ENCODE measurements around the gene FMN1. TPM values are rescaled to one million over a fixed set of nuclear protein-coding genes. Genes with fewer than 3 reads are reported as not detected.

Gene FMN1
- total RNA-seq, 3 donors from 2014 or later = 0.14 to 0.66 (median 0.48) TPM

DNA sequence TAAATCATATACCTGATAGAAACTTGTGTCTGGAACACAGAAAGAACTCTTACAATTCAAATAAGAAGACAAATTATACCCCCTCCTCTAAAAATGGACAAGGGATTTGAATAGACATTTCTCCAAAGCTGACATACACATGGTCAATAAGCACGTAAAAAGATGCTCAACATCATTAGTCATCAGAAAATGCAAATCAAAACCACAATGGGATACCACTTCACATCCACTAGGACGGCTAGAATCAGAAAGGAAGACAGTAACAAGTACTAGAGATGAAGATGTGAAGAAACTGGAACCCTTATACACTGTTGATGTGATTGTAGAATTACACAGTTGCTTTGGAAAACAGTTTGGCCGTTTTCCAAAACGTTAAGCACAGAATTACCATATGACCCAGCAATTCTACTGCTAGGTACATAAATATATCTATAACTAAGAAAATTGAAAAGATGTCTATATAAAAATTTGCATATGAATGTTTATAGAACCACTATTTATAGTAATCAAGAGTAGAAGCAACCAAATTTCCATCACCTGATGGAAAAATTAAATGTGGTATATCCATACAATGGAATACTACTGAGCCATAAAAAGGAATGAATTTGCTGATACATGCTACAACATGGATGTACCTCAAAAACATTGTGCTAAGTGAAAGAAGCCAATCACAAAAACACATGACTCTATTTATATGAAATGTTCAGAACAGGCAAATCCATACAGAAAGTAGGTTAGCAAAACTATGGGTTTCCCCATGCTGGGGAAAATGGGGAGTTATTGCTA, 415.9 kb downstream of the FMN1 start:
- Mint-ChIP-seq H3K4me1 (ENCODE audit: low read depth) (no peaks in the 10 kb centered on the region), H3K4me3 (no peak overlapping the region), H3K9me3 (no peaks in the 10 kb centered on the region), H3K36me3 (ENCODE audit: insufficient read depth) (no peaks in the 10 kb centered on the region), H3K27me3 (ENCODE audit: low read depth) (peaks cover 2% of the 10 kb centered on the region)
- no peak for DNase-seq
- no peak for ATAC-seq

DNA sequence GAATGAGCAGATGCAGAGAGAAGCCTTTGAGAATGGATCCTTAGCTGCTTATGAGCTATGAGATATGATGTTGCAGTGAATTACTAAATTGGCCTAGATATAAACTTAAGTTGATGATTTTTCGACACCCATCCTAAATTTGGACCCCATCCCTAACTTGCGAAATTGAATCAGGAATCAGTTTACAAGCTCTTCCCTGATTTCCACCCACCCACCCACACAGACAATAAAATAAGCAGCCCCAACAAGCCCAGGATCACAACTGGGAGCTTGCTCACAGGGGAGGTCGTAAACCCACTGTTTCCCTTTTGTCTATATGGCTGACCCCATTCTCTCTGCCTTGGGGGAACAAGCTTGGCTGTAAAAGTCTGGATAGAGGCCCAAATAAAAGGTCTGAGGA, 419.4 kb downstream of the FMN1 start:
- Mint-ChIP-seq H3K36me3 (ENCODE audit: insufficient read depth) (no peaks in the 10 kb centered on the region), H3K27me3 (ENCODE audit: low read depth) (no peaks in the 10 kb centered on the region), H3K4me1 (ENCODE audit: low read depth) (no peaks in the 10 kb centered on the region), H3K9me3 (no peaks in the 10 kb centered on the region), H3K4me3 (no peak overlapping the region)
- no peak for DNase-seq
- no peak for ATAC-seq

DNA sequence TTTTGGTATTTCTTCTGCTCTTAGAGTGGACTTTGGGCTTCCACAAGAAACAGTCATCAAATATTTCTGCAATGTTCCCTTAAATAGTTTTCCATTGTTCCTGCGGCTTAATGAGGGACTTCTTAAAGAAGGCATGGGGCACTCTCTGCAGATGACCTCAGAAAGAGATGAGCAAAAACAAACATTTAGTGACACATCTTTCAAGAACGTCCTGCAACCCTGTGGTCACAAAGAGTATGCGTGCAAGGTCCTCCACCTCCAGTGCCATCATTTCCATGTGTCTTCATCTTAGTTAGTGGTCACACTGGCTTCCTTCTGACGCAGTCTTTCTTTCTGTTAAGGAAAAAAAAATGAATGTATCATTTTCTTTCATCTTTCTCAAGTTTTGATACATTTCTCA, 420.5 kb downstream of the FMN1 start:
- no peak for DNase-seq
- Mint-ChIP-seq H3K4me1 (ENCODE audit: low read depth) (no peaks in the 10 kb centered on the region), H3K27me3 (ENCODE audit: low read depth) (no peaks in the 10 kb centered on the region), H3K36me3 (ENCODE audit: insufficient read depth) (no peaks in the 10 kb centered on the region), H3K9me3 (no peaks in the 10 kb centered on the region), H3K4me3 (no peak overlapping the region)
- ATAC-seq = no peak

DNA sequence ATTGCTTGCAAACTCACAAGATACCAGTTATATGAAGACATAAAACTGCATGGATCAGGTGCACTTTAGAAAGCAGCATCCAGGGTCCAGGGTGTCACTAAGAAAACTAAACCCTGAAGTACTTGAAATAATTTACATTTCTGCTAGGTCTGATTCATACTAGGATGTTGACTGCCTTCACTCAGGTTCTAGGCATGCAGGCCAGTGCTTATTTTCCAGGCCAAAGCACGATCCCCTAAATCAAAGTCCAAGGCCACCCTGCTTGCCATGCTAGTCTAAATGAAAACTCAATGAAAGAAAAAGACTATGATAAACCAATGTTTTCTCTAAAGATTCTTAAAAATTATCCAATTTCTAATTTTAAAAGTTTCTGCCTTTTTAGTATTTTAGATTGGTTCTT, 427.3 kb downstream of the FMN1 start:
- peaks cover 10% of the 10 kb centered on the region for H3K27me3 Mint-ChIP-seq (ENCODE audit: low read depth)
- H3K9me3 Mint-ChIP-seq = no peaks in the 10 kb centered on the region
- DNase-seq (no peak), ATAC-seq (no peak)
- H3K36me3 Mint-ChIP-seq (ENCODE audit: insufficient read depth) = no peaks in the 10 kb centered on the region
- no peak overlapping the region for H3K4me3 Mint-ChIP-seq
- H3K4me1 Mint-ChIP-seq (ENCODE audit: low read depth) = no peaks in the 10 kb centered on the region

DNA sequence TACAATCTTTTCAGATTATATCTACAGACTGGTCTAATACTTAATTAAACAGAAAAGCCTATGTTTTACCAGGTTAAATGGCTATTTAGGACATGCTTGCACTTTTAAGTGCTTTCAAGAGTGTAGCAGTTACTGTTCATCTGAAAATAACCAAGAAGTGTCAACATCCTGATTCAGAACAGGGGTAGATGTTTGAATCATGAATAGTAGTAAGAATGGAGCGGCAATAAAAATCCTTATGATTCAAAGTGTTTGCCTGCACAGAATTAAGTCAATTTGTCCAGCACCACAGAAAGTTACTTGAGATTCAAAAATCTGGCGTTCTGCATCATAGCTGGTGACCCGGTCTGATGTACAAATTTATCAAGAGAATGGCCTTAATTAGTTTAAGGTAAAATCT, 428.4 kb downstream of the FMN1 start:
- Mint-ChIP-seq H3K4me3 (no peak overlapping the region), H3K9me3 (no peaks in the 10 kb centered on the region), H3K4me1 (ENCODE audit: low read depth) (no peaks in the 10 kb centered on the region), H3K36me3 (ENCODE audit: insufficient read depth) (no peaks in the 10 kb centered on the region), H3K27me3 (ENCODE audit: low read depth) (peaks cover 12% of the 10 kb centered on the region)
- DNase-seq (no peak), ATAC-seq (no peak)

DNA sequence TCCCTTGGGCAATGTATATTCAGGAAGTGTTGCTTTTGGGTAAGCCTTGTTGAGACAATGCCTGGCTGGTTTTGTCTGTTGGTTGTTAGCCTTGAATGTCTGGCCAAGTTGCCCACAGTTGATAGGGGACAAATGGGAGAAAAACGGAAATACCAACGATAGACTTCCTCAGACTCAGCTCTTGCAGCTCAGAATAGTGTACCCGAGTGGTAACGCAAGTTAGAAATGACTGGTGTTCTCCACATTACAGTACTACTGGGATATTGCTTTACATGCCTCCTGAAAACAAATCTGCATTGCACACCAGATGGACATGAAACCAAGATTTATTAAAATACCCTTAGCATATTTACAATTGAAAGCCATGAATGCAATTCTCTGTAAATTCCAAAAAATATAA, 429.3 kb downstream of the FMN1 start:
- H3K36me3 Mint-ChIP-seq (ENCODE audit: insufficient read depth) = no peaks in the 10 kb centered on the region
- no peak overlapping the region for H3K4me3 Mint-ChIP-seq
- no peak for DNase-seq
- H3K27me3 Mint-ChIP-seq (ENCODE audit: low read depth) = peaks cover 19% of the 10 kb centered on the region
- no peak for ATAC-seq
- no peaks in the 10 kb centered on the region for H3K4me1 Mint-ChIP-seq (ENCODE audit: low read depth)
- no peaks in the 10 kb centered on the region for H3K9me3 Mint-ChIP-seq

DNA sequence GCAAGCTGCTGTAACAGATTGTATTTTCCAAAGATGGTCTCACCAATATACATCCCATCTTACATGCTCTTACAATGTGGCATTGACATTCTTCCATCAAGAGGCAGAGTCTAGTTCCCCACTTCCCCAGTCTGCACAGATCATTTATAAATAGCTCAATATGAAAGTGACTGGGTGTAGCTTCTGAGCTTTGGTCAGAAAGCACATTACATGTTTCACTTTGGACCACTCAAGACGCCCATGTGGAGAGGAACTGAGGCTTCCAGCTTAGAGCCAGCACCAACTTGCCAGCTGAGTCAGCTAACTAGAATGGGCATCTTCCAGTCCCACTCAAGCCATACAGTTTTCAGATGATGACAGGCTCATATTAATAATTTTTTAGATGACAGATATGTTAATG, 431.2 kb downstream of the FMN1 start:
- ATAC-seq = no peak
- Mint-ChIP-seq H3K9me3 (no peaks in the 10 kb centered on the region), H3K4me3 (no peak overlapping the region), H3K27me3 (ENCODE audit: low read depth) (peaks cover 19% of the 10 kb centered on the region), H3K36me3 (ENCODE audit: insufficient read depth) (no peaks in the 10 kb centered on the region), H3K4me1 (ENCODE audit: low read depth) (no peaks in the 10 kb centered on the region)
- no peak for DNase-seq

DNA sequence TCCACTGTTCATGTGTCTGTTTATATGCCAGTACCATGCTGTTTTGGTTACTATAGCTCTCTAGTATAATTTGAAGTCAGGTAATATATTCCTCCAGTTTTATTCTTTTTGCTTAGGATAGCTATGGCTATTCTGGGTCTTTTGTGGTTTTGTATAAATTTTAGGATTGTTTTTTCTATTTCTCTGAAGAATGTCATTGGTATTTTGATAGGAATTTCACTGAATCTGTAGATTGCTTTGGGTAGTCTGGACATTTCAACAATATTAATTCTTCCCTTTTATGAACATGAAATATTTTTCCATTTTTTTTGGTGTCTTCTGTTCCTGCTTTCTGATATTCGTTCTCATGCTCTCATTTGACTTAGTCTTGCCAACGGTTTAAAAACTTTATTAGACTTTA, 437.1 kb downstream of the FMN1 start:
- Mint-ChIP-seq H3K27me3 (ENCODE audit: low read depth) (peaks cover 12% of the 10 kb centered on the region), H3K36me3 (ENCODE audit: insufficient read depth) (no peaks in the 10 kb centered on the region), H3K9me3 (no peaks in the 10 kb centered on the region), H3K4me1 (ENCODE audit: low read depth) (no peaks in the 10 kb centered on the region), H3K4me3 (no peak overlapping the region)
- ATAC-seq = no peak
- DNase-seq = no peak

DNA sequence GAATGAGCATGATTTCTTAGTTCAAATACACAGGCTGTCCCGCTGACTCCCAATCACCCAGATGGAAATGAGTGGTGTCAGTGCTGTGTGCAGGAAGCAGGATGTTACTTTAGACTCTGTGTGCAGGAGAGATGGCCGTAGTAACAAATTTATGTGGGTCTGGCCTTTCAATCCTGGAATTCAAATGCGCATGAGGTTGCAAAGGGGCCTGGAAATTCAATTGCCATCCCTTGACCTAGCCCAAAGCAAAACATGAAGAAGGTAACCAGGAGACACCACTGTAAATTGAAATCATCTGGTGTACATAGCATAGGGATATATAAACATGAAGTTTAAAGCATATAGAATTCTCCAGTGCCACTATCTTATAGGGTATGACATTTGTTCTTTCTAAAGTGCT, 443.5 kb downstream of the FMN1 start:
- peaks cover 6% of the 10 kb centered on the region for H3K27me3 Mint-ChIP-seq (ENCODE audit: low read depth)
- no peaks in the 10 kb centered on the region for H3K4me1 Mint-ChIP-seq (ENCODE audit: low read depth)
- DNase-seq (no peak), ATAC-seq (no peak)
- H3K4me3 Mint-ChIP-seq = no peak overlapping the region
- H3K9me3 Mint-ChIP-seq = no peaks in the 10 kb centered on the region
- H3K36me3 Mint-ChIP-seq (ENCODE audit: insufficient read depth) = no peaks in the 10 kb centered on the region

DNA sequence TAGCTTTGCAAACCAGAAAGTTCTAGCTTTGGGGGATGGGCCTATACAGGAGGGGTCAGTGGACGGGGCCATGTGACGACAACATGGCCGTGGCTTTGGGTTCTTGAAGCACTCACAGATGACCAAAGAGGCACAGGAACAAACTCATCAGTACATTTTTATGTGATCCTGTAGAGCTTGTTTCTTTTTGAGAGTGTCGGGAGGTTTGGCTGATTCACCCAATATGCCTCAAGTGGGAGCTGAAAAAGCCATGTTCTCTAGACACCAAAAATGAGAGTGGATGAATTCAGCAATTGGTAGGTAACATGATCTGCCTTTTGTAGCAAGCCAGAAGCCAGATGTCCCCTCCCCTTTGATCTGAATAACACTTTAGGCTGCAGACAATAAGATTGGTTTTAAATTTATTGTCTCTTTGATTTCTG, 446.6 kb downstream of the FMN1 start:
- H3K27me3 Mint-ChIP-seq (ENCODE audit: low read depth) = peaks cover 10% of the 10 kb centered on the region
- no peaks in the 10 kb centered on the region for H3K36me3 Mint-ChIP-seq (ENCODE audit: insufficient read depth)

DNA sequence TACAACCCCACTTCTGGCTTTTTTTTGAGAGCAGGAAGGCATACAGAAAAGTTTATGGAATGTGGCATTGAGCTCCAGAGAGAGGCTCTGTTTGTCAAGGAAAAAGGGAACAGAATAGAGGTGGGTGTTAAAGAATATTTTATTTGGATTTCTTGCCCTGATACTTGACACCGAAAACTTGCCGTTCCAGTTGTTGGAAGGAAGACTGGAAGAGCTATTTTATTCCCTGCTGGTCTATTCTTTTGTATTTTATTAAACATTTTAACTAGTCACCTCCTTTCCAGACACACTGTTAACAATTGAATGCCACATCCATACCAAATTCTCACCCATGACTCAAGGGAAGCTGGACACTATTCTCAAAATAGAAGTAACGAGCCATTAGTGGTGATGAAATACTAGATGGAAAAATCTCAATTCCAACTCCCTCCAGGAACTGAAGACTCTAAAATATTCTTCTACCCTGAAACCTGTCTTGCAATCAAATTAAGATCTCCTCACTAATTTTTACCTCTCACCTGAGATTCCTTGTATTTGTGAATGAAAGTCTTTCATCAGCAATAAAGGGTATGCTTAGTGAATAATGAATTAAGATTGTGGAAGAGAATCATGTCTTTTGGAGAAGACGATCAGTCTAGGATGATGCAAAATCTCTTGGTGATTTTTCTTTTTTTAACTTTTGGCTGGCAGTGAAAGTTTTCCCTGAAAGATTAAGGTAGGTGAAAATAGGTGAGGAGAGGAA, 448.2 kb downstream of the FMN1 start:
- Mint-ChIP-seq H3K9me3 (no peaks in the 10 kb centered on the region), H3K27me3 (ENCODE audit: low read depth) (peaks cover 8% of the 10 kb centered on the region), H3K4me1 (ENCODE audit: low read depth) (no peaks in the 10 kb centered on the region), H3K36me3 (ENCODE audit: insufficient read depth) (no peaks in the 10 kb centered on the region), H3K4me3 (no peak overlapping the region)
- DNase-seq = no peak
- ATAC-seq = no peak

More for the DNA sequence above, 446.6 kb downstream of the FMN1 start:
- Mint-ChIP-seq H3K9me3 (no peaks in the 10 kb centered on the region), H3K4me1 (ENCODE audit: low read depth) (no peaks in the 10 kb centered on the region), H3K4me3 (no peak overlapping the region)
- ATAC-seq (no peak), DNase-seq (no peak)

DNA sequence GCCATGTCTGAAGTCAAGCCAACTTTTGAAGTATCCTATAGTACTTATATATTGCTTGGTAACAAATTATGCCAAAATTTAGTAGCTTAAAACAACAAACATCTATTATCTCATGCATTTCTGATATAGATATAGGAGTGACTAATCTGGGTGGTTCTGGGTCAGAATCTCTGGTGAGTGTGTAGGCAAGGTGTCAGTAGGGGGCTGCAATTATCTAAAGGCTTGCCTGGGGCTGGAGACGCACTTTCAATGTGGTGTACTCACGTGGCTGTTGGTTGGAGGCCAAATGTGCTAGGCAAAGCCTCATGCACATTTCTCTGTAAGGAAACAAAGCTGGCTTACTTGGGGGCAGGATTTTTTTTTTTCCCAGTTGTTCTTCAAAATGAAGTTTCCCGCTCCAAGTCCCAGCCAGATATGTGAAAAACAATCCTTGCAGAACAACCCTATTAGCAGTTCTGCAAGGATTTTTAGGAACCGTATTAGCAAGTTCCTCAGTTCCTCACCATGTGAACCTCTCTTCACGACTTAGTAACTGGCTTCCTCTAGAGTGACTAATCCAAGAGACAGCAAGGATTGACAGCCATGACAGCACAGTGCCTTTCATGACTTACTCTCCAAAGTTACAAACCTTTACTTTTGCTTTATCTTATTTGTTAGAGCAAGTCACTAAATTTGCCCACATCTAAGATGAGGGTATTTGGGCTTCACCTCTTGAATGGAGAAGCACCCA, 450.9 kb downstream of the FMN1 start:
- Mint-ChIP-seq H3K4me1 (ENCODE audit: low read depth) (no peaks in the 10 kb centered on the region), H3K9me3 (peaks cover 12% of the 10 kb centered on the region), H3K36me3 (ENCODE audit: insufficient read depth) (no peaks in the 10 kb centered on the region), H3K4me3 (no peak overlapping the region), H3K27me3 (ENCODE audit: low read depth) (peaks cover 8% of the 10 kb centered on the region)
- ATAC-seq (no peak), DNase-seq (no peak)

DNA sequence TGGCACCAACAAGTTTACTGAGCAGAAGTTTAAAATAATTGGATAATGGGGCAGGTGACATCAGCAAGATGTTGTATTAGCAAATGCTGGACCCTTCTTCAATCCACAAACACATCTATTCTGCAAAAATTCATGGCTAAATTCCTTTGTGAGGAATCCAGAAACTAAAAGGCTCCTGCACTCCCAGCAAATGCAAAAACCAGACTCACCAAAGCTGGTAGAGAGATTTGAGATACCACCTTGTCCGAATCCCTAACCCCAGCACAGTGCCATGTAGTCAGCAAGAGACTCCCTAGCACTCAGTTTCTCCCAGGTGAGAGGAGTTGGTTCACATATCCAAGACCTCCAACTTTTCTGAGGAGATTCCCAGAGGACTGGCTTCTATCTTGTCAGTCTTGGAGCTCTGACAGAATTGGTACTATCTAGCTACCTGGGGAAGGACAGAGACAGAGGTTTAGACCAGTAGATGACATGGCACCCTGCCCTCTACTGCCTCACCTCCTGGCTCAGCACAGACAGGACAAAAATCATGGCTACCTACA, 454.9 kb downstream of the FMN1 start:
- Mint-ChIP-seq H3K4me3 (no peak overlapping the region), H3K4me1 (ENCODE audit: low read depth) (no peaks in the 10 kb centered on the region), H3K9me3 (peaks cover 12% of the 10 kb centered on the region), H3K36me3 (ENCODE audit: insufficient read depth) (no peaks in the 10 kb centered on the region), H3K27me3 (ENCODE audit: low read depth) (peaks cover 13% of the 10 kb centered on the region)
- DNase-seq (no peak), ATAC-seq (no peak)

DNA sequence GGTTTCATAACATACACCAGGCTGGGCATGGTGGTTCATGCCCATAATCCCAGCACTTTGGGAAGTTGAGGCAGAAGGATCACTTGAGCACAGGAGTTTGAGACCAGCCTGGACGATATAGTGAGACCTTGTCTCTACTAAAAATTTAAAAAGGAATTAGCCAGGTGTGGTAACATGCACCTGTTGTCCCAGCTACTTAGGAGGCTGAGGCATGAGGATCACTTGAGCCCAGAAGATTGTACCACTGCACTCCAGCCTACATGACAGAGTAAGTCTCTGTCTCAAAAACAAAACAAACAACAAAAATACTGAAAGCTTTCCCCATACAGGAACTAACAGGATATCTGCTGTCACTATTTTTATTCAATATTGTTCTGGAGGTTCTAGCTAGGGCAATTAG, 455.8 kb downstream of the FMN1 start:
- Mint-ChIP-seq H3K4me1 (ENCODE audit: low read depth) (no peaks in the 10 kb centered on the region), H3K36me3 (ENCODE audit: insufficient read depth) (no peaks in the 10 kb centered on the region), H3K4me3 (no peak overlapping the region), H3K9me3 (peaks cover 12% of the 10 kb centered on the region), H3K27me3 (ENCODE audit: low read depth) (peaks cover 11% of the 10 kb centered on the region)
- ATAC-seq (no peak), DNase-seq (no peak)
